Activated CD4-positive, CD25-positive, alpha-beta regulatory T cell treated with anti-CD3 and anti-CD28 coated beads, Interleukin-2, amount 50 U/mL, for 24 hours (primary cell): ENCODE data around the gene PYM1.
A peak's percentile ranks its signal among the peaks of the same experiment; 100 is the strongest.

Experiments used
- ATAC-seq, 2 donors: fragments of 150-1000 bp; cut with Tn5 transposase; one replicate each; pipeline ENCODE4 v1.10.0; 2021; ENCODE audit warnings: mild to moderate bottlenecking in 1 of 2, moderate library complexity in 1 of 2

PYM1 gene

GRCh38 chr12:55927588-55928502 lies at the start of gene PYM1:
TSS of gene PYM1 (minus strand) at chr12:55927894. CDS start at chr12:55927761, 133 bp downstream.
- peak; percentile 37 to 46 for ATAC-seq

GRCh38 chr12:55974308-55974730 lies 46.6 kb upstream of the PYM1 start:
- peak; percentile 9 to 12 for ATAC-seq

GRCh38 chr12:55973599-55974307 lies 46.1 kb upstream of the PYM1 start, which contains the start of gene RAB5B:
TSS of gene RAB5B (plus strand) at chr12:55974078. CDS start at chr12:55986961, 12,883 bp downstream.
- peak; percentile 95 to 96 for ATAC-seq

- no peak for ATAC-seq
These were observed 45.4 kb upstream of the PYM1 start for GRCh38 chr12:55972911-55973598.

- no peak for ATAC-seq
These were observed 44.8 kb upstream of the PYM1 start for GRCh38 chr12:55972456-55972855.

- ATAC-seq: no peak
These were observed 44.3 kb upstream of the PYM1 start for GRCh38 chr12:55972042-55972441.

- ATAC-seq: no peak
These were observed 43.1 kb upstream of the PYM1 start for GRCh38 chr12:55970775-55971174.

GRCh38 chr12:55969356-55969755 lies 41.7 kb upstream of the PYM1 start:
- no peak for ATAC-seq

GRCh38 chr12:55966408-55967281 lies 39.0 kb upstream of the PYM1 start, which contains the start of gene CDK2:
TSS of gene CDK2 (plus strand) at chr12:55966830. CDS start at chr12:55967009, 179 bp downstream.
- ATAC-seq: peak; percentile 95 to 96

GRCh38 chr12:55965941-55966407 lies 38.3 kb upstream of the PYM1 start, which contains the start of gene PMEL:
TSS of gene PMEL (minus strand) at chr12:55966042. CDS start at chr12:55966011, 31 bp downstream.
- ATAC-seq: no peak

GRCh38 chr12:55965240-55965639 lies 37.5 kb upstream of the PYM1 start:
- ATAC-seq: no peak

- no peak for ATAC-seq
These were observed 36.1 kb upstream of the PYM1 start for GRCh38 chr12:55963760-55964159.

GRCh38 chr12:55957106-55957859 lies 29.6 kb upstream of the PYM1 start:
- no peak for ATAC-seq

- peak; percentile 76 to 82 for ATAC-seq
These were observed 28.3 kb upstream of the PYM1 start for GRCh38 chr12:55955800-55956508.

- ATAC-seq: no peak
These were observed 27.6 kb upstream of the PYM1 start for GRCh38 chr12:55955344-55955743.

GRCh38 chr12:55946553-55946952 lies 18.9 kb upstream of the PYM1 start:
- ATAC-seq: peak; percentile 41 to 72

- ATAC-seq: no peak
These were observed 15.0 kb upstream of the PYM1 start for GRCh38 chr12:55942577-55943136.

GRCh38 chr12:55942055-55942454 lies 14.4 kb upstream of the PYM1 start:
- no peak for ATAC-seq

GRCh38 chr12:55940065-55940732 lies 12.5 kb upstream of the PYM1 start:
- ATAC-seq: peak; percentile 90 to 91
